Measurements from ENCODE around the gene LSS. TPM values are rescaled to one million over a fixed set of nuclear protein-coding genes. Genes with fewer than 3 reads are reported as not detected.

The LSS gene
- polyA plus RNA-seq, 1 donor from 2014 or later, result 101 TPM

DNA sequence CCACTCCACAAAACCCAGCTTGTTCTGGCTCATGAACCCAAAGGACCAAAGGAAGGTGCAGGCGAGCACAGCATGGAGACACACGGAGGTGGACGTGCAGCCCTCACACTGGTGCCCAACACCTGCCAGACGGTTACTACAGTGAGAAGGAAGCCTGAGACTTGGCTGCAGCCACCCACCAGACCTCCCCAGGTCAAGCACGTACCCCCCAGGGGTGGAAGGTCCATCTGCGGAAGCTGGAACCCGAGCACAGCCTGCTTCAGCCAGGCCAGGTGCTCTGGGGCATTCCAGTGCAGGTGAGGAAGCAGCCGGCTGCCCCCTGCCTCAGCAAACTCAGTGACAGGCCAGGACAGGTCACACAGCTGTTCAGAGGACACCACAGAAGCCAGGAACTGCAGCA lies 16.0 kb upstream of the LSS start:
- Histone ChIP-seq H3K36me3 (ENCODE audit: insufficient read depth, low read length) (peaks cover 18% of the 10 kb centered on the region), H3K4me2 (ENCODE audit: low read length) (no peak overlapping the region), H2AFZ (ENCODE audit: low read depth, low read length) (no peak overlapping the region), H3K27ac (ENCODE audit: low read length) (no peak overlapping the region), H3K9me2 (ENCODE audit: insufficient read depth, low read length) (no peaks in the 10 kb centered on the region), H3K4me3 (ENCODE audit: low read length) (no peak overlapping the region), H3K79me2 (replicated peaks; ENCODE audit: insufficient read depth, low read length) (no peaks in the 10 kb centered on the region), H4K20me1 (ENCODE audit: insufficient read depth) (no peaks in the 10 kb centered on the region), H3F3A (ENCODE audit: insufficient read depth, low read length, poor library complexity, severe bottlenecking) (no peaks in the 10 kb centered on the region), H3K9me3 (ENCODE audit: low read length) (no peaks in the 10 kb centered on the region), H3K27me3 (ENCODE audit: insufficient read depth, low read depth, low read length) (no peaks in the 10 kb centered on the region), H3K9ac (ENCODE audit: low read length) (no peak overlapping the region)
- TF ChIP-seq, protein P1, sequence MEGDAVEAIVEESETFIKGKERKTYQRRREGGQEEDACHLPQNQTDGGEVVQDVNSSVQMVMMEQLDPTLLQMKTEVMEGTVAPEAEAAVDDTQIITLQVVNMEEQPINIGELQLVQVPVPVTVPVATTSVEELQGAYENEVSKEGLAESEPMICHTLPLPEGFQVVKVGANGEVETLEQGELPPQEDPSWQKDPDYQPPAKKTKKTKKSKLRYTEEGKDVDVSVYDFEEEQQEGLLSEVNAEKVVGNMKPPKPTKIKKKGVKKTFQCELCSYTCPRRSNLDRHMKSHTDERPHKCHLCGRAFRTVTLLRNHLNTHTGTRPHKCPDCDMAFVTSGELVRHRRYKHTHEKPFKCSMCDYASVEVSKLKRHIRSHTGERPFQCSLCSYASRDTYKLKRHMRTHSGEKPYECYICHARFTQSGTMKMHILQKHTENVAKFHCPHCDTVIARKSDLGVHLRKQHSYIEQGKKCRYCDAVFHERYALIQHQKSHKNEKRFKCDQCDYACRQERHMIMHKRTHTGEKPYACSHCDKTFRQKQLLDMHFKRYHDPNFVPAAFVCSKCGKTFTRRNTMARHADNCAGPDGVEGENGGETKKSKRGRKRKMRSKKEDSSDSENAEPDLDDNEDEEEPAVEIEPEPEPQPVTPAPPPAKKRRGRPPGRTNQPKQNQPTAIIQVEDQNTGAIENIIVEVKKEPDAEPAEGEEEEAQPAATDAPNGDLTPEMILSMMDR (IDR thresholded peaks at IDR 0.05; ENCODE audit: poor library complexity, severe bottlenecking), result no peak
- no peak for TF ChIP-seq RAD21 (conservative IDR thresholded peaks at IDR 0.05)

DNA sequence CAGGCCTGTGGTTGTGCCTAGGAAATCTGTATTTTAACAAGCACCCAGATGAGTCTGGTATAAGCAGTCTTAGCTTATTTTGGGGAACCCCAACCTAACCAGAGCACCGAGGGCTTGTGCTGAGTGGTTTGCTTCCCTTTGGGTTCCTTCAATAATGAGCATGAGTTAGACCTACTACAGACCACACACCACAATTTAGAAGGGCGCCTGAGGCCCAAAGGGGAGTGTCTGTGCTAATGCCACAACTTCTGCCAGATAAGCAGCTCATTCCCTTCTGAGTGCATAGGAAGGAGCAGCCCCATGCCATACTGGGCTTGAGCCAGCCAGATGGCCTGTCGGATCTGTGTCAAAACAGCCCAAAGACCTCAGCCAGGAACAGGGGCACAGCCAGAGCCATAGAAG lies 15.4 kb upstream of the LSS start:
- Histone ChIP-seq H3K4me3 (ENCODE audit: low read length) (no peak overlapping the region), H3K9ac (ENCODE audit: low read length) (no peak overlapping the region), H3K27ac (ENCODE audit: low read length) (no peak overlapping the region), H3K27me3 (ENCODE audit: insufficient read depth, low read depth, low read length) (no peaks in the 10 kb centered on the region), H4K20me1 (ENCODE audit: insufficient read depth) (no peaks in the 10 kb centered on the region), H3K79me2 (replicated peaks; ENCODE audit: insufficient read depth, low read length) (no peaks in the 10 kb centered on the region), H3K9me3 (ENCODE audit: low read length) (no peaks in the 10 kb centered on the region), H3K9me2 (ENCODE audit: insufficient read depth, low read length) (no peaks in the 10 kb centered on the region), H2AFZ (ENCODE audit: low read depth, low read length) (no peak overlapping the region), H3K4me2 (ENCODE audit: low read length) (no peak overlapping the region), H3F3A (ENCODE audit: insufficient read depth, low read length, poor library complexity, severe bottlenecking) (no peaks in the 10 kb centered on the region), H3K36me3 (ENCODE audit: insufficient read depth, low read length) (peaks cover 18% of the 10 kb centered on the region)
- TF ChIP-seq, protein P2, sequence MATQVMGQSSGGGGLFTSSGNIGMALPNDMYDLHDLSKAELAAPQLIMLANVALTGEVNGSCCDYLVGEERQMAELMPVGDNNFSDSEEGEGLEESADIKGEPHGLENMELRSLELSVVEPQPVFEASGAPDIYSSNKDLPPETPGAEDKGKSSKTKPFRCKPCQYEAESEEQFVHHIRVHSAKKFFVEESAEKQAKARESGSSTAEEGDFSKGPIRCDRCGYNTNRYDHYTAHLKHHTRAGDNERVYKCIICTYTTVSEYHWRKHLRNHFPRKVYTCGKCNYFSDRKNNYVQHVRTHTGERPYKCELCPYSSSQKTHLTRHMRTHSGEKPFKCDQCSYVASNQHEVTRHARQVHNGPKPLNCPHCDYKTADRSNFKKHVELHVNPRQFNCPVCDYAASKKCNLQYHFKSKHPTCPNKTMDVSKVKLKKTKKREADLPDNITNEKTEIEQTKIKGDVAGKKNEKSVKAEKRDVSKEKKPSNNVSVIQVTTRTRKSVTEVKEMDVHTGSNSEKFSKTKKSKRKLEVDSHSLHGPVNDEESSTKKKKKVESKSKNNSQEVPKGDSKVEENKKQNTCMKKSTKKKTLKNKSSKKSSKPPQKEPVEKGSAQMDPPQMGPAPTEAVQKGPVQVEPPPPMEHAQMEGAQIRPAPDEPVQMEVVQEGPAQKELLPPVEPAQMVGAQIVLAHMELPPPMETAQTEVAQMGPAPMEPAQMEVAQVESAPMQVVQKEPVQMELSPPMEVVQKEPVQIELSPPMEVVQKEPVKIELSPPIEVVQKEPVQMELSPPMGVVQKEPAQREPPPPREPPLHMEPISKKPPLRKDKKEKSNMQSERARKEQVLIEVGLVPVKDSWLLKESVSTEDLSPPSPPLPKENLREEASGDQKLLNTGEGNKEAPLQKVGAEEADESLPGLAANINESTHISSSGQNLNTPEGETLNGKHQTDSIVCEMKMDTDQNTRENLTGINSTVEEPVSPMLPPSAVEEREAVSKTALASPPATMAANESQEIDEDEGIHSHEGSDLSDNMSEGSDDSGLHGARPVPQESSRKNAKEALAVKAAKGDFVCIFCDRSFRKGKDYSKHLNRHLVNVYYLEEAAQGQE (IDR thresholded peaks at IDR 0.05; ENCODE audit: borderline replicate concordance), result no peak
- TF ChIP-seq MXI1 (conservative IDR thresholded peaks at IDR 0.05; ENCODE audit: poor library complexity, severe bottlenecking), result no peak
- TF ChIP-seq, protein P1 (IDR thresholded peaks at IDR 0.05; ENCODE audit: poor library complexity, severe bottlenecking), result no peak
- TF ChIP-seq TAF1 (IDR thresholded peaks at IDR 0.05; ENCODE audit: low read depth), result no peak
- no peak for TF ChIP-seq EP300 (conservative IDR thresholded peaks at IDR 0.05; ENCODE audit: poor library complexity, severe bottlenecking)
- no peak for TF ChIP-seq RAD21 (conservative IDR thresholded peaks at IDR 0.05)

DNA sequence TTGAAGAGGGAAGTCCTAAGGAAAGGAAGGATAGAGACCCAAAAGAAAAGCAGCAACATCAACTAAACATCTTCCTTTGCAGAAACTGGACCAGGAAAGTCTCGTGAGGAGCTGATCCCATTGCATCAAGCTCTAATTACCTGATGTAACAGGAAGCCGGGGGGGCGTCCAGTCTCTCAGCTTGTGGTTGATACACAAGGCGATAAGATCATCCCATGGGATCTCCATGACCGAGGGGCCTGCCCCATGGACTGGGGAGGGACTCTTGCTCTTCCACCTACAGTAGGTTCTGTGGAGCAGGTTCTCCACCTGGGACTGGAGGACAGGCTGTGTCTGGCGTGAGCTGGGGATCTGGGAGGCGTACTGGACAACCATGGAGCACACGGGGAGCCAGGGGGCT lies 14.8 kb upstream of the LSS start:
- Histone ChIP-seq H3F3A (ENCODE audit: insufficient read depth, low read length, poor library complexity, severe bottlenecking) (no peaks in the 10 kb centered on the region), H3K27ac (ENCODE audit: low read length) (no peak overlapping the region), H3K9me3 (ENCODE audit: low read length) (no peaks in the 10 kb centered on the region), H3K36me3 (ENCODE audit: insufficient read depth, low read length) (peaks cover 18% of the 10 kb centered on the region), H3K4me2 (ENCODE audit: low read length) (no peak overlapping the region), H3K9ac (ENCODE audit: low read length) (no peak overlapping the region), H4K20me1 (ENCODE audit: insufficient read depth) (no peaks in the 10 kb centered on the region), H3K4me3 (ENCODE audit: low read length) (no peak overlapping the region), H2AFZ (ENCODE audit: low read depth, low read length) (no peak overlapping the region), H3K79me2 (replicated peaks; ENCODE audit: insufficient read depth, low read length) (no peaks in the 10 kb centered on the region), H3K9me2 (ENCODE audit: insufficient read depth, low read length) (no peaks in the 10 kb centered on the region), H3K27me3 (ENCODE audit: insufficient read depth, low read depth, low read length) (no peaks in the 10 kb centered on the region)
- TF ChIP-seq EP300 (conservative IDR thresholded peaks at IDR 0.05; ENCODE audit: poor library complexity, severe bottlenecking) (no peak), MXI1 (conservative IDR thresholded peaks at IDR 0.05; ENCODE audit: poor library complexity, severe bottlenecking) (no peak), RAD21 (conservative IDR thresholded peaks at IDR 0.05) (no peak), EZH2 (IDR thresholded peaks at IDR 0.05; ENCODE audit: borderline replicate concordance, insufficient read depth, low read length, poor library complexity, severe bottlenecking) (no peak)
- TF ChIP-seq, protein P2 (IDR thresholded peaks at IDR 0.05; ENCODE audit: borderline replicate concordance), result no peak

Measured in neural cell (in vitro differentiated cells).